Lower leg skin (tissue), 4 donors: ENCODE measurements around the gene SRSF10. TPM values are rescaled to one million over a fixed set of nuclear protein-coding genes. Genes with fewer than 3 reads are reported as not detected.

Experiments
- DNase-seq, 2 donors: peaks; one replicate each; pipeline ENCODE4 v3.0.0-alpha.2; 2019; ENCODE audit warnings: low spot score in 2 of 2
- H3K4me3 ChIP-seq: fragments of 200-600 bp; sonication (generic); 2 replicates; pipeline ENCODE4 v1.5.1; 2017; ENCODE audit warnings: mild to moderate bottlenecking, low read depth; ENCODE audit not compliant: poor library complexity, severe bottlenecking
- CTCF ChIP-seq, 3 donors: fragments of 450-650 bp; IDR thresholded peaks; one replicate each; pipeline ENCODE4 v1.5.1; 2016; ENCODE audit warnings: antibody characterized with exemption in 3 of 3, mild to moderate bottlenecking in 3 of 3, moderate library complexity in 2 of 3
- POLR2A ChIP-seq, 2 donors: fragments of 450-650 bp; IDR thresholded peaks; one replicate each; pipeline ENCODE4 v1.6.1; 2016 to 2017; ENCODE audit warnings: antibody characterized with exemption in 2 of 2, mild to moderate bottlenecking in 1 of 2, moderate library complexity in 1 of 2
- WGBS, 2 donors: methylation state at CpG; one replicate each; pipeline ENCODE4 v1.1.5; 2018; 5-methylcytosine and 5-hydroxymethylcytosine counted together
- intact Hi-C: fragments of 100-400 bp; cut with DNase I; formaldehyde crosslinking; loops from one replicate; pipeline ENCODE4 v1.15.0; 2023; ENCODE audit warnings: low total_unique reads
- total RNA-seq, 4 donors: library from RNA; depleted of rRNA; stranded (reverse); fragments of >200 nt; gene quantifications; one replicate each; pipeline ENCODE4 v1.1.0, GENCODE V29; 2016

Gene SRSF10
- total RNA-seq, 4 donors from 2014 or later = 41.3 to 68.3 (median 47.4) TPM

DNA sequence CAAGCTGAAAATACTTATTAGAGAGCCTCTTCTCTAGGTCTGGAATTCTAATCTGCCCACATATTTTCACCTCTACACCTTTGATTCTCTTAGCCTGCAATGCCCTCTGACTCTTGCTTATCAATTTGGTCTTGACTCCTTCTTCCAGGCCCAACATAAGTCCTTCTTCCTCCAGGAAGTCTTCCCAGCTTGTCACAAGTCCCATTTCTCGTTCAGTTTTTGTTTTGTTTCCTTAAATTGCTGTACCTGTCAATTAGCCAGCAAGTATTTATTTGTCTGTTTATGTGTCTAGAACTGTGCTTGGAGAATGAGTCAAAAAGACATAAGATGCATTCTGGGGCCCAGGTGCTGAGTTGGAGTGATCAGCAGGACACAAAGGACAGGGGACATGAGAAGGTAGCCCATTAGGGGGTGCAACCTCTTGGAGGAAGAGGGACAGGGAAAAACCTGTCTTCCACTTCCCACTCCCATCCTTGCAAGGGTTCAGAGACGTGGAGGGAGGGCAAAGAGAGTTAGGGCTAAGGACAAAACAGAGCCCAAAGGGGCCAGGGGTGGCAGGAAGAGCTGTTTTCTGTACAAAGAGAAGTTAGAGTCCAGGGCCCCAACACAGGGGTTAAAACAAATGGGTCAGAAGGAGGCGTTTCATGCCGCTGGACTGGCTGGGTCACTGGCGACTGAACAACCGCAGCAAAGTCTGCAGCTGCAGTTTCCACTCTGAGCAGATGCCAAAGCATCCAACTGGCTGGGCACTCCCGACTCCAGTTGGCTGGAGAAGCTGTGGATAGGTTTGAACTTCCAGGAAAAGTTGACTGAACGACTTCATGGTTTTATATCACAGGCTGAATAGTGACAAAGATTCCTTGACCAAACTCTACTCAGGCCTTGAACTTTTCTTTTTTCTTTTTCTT is 56.3 kb downstream of the SRSF10 start:
- 28 to 42% methylated on average over 8 of the region's 8 CpGs for WGBS, 2 donors

DNA sequence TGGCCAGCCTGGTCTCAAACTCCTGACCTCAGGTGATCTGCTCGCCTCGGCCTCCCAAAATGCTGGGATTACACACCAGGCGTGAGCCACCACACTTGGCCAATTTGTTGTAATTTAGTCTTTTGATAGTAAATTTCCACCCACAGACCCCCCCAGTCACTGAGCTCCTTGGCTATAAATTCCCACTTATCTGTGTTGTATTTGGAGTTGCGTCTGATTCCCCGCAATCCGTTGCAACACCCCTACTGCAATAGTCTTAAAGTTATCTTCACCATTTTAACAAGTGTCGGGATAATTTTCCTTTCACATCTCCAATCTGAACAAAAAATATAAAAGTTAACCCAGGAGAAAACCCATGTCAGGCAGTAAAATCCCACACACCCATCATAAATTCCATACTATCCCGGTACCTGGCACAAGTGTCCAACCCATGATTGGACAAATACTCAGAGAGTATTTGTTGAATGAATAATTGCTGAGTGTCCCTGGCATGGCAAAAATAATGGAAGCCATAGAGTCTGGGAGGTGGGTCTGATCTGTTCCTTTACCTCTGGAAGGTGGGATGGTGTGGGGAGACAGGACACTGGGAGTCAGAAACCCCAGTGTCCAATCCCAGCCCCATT is 57.7 kb downstream of the SRSF10 start:
- H3K4me3 ChIP-seq = no peak overlapping the region
- peak in 1 of 2 donors; percentile 18 for DNase-seq
- intact Hi-C loops = no loop called here
- no peak for TF ChIP-seq POLR2A (IDR thresholded peaks at IDR 0.05)
- TF ChIP-seq CTCF (IDR thresholded peaks at IDR 0.05) = no peak
- 92% methylated on average over 8 of the region's 8 CpGs for WGBS, 2 donors

More for the DNA sequence above, 56.3 kb downstream of the SRSF10 start:
- peak in 1 of 2 donors; percentile 57 for DNase-seq
- intact Hi-C loops = no loop called here
- TF ChIP-seq POLR2A (IDR thresholded peaks at IDR 0.05) (no peak), CTCF (IDR thresholded peaks at IDR 0.05) (no peak)
- no peak overlapping the region for H3K4me3 ChIP-seq

GRCh38 chr1:23916209-23917131 is 63.7 kb downstream of the SRSF10 start:
- WGBS, 2 donors = 55 to 57% methylated on average over 12 of the region's 12 CpGs
- no peak overlapping the region for H3K4me3 ChIP-seq
- DNase-seq = peak; percentile 31 to 88
- TF ChIP-seq POLR2A (IDR thresholded peaks at IDR 0.05) = no peak
- TF ChIP-seq CTCF (IDR thresholded peaks at IDR 0.05) = no peak
- intact Hi-C loops = no loop called here

GRCh38 chr1:23915466-23915865 is 64.7 kb downstream of the SRSF10 start:
- WGBS, 2 donors = 97 to 98% methylated on average over 5 of the region's 5 CpGs
- no peak overlapping the region for H3K4me3 ChIP-seq
- TF ChIP-seq CTCF (IDR thresholded peaks at IDR 0.05) (no peak), POLR2A (IDR thresholded peaks at IDR 0.05) (no peak)
- intact Hi-C loops = no loop called here
- no peak for DNase-seq

DNA sequence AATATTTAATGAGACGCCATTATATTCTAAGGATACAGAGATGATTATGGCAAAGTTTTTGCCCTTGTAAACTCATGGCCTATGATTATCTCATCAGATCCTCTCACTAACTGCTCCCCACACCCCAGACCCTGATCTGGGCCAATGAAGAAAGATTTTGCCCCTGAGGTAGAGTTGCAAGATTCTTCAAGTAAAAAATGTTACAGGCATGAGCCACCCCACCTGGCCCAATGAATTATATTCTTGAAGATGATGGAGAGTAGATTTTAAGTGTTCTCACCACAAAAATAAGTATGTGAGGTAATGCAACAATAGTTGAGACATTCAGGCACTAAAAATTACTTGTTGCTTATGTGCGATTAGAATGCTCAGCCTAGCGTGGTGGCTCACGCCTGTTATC is 65.2 kb downstream of the SRSF10 start:
- no peak for TF ChIP-seq POLR2A (IDR thresholded peaks at IDR 0.05)
- TF ChIP-seq CTCF (IDR thresholded peaks at IDR 0.05) = no peak
- intact Hi-C loops = no loop called here
- WGBS, 2 donors = 96% methylated on average over 4 of the region's 4 CpGs
- no peak for DNase-seq
- no peak overlapping the region for H3K4me3 ChIP-seq
